Measurements from ENCODE around the gene DACH1.

DNA sequence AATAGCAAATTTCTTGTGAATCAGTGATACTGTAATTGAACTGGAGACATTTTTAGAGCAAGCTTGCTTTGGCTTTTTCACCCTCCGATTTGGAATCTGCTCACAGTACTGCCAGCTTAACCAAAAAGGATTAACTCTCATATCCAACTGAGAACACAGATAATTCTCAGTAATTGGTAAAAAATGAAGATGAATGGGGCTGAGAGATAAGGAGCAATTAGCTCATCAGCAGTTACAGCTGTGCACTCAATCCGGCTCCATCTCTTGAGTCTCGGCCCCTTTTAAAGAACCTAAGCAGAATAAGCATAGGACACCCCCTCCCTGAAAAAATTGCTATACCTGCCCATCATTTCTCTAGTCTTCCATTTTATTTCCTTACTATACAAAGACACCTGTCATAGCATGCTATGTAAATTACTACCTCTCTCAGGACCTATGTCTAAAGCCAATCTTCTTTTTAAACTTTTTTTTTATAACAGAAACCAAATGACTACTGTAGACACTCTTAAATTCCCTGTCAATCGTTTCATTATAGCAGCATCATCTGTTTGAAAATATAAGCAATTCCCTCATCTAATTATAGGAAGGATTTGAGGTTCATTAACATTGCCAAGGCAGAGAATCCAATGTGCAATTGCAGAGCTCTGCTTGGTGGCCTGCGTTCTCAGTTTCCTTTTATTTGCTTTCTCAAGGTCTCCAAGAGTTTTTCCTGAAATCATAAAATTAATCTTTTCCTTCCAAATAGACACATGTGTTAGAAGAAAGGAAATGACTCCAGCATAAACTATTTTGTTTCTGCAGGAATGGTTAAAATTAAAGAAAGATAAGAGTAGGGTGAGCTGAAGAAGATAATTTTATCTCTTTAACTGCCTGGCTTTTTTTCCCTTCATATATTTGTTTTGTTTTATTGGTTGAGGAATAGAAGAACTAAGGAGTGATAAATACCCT is 242.1 kb downstream of the DACH1 start:
- TF ChIP-seq ZNF561 (tag by site-specific recombination; IDR thresholded peaks at IDR 0.05; ENCODE audit: borderline replicate concordance) (no peak), ZNF121 (tag by site-specific recombination; IDR thresholded peaks at IDR 0.05) (no peak), ZNF677 (tag by site-specific recombination; IDR thresholded peaks at IDR 0.05) (no peak), IKZF3 (tag by site-specific recombination; IDR thresholded peaks at IDR 0.05) (0 out of 2 replicates have a peak, but pooled peaks have one; percentile 18), SALL2 (tag by site-specific recombination; IDR thresholded peaks at IDR 0.05; ENCODE audit: borderline replicate concordance) (no peak), ZNF23 (tag by site-specific recombination; IDR thresholded peaks at IDR 0.05; ENCODE audit: borderline replicate concordance) (no peak), ZNF544 (tag by site-specific recombination; IDR thresholded peaks at IDR 0.05) (no peak), ZNF707 (tag by site-specific recombination; IDR thresholded peaks at IDR 0.05) (no peak), ZNF776 (tag by site-specific recombination; IDR thresholded peaks at IDR 0.05; ENCODE audit: borderline replicate concordance) (no peak), MYNN (tag by site-specific recombination; IDR thresholded peaks at IDR 0.05; ENCODE audit: borderline replicate concordance) (no peak)
- TF ChIP-seq, protein P1, sequence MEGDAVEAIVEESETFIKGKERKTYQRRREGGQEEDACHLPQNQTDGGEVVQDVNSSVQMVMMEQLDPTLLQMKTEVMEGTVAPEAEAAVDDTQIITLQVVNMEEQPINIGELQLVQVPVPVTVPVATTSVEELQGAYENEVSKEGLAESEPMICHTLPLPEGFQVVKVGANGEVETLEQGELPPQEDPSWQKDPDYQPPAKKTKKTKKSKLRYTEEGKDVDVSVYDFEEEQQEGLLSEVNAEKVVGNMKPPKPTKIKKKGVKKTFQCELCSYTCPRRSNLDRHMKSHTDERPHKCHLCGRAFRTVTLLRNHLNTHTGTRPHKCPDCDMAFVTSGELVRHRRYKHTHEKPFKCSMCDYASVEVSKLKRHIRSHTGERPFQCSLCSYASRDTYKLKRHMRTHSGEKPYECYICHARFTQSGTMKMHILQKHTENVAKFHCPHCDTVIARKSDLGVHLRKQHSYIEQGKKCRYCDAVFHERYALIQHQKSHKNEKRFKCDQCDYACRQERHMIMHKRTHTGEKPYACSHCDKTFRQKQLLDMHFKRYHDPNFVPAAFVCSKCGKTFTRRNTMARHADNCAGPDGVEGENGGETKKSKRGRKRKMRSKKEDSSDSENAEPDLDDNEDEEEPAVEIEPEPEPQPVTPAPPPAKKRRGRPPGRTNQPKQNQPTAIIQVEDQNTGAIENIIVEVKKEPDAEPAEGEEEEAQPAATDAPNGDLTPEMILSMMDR (tag by site-specific recombination; IDR thresholded peaks at IDR 0.05) = no peak
- TF ChIP-seq, protein P2, sequence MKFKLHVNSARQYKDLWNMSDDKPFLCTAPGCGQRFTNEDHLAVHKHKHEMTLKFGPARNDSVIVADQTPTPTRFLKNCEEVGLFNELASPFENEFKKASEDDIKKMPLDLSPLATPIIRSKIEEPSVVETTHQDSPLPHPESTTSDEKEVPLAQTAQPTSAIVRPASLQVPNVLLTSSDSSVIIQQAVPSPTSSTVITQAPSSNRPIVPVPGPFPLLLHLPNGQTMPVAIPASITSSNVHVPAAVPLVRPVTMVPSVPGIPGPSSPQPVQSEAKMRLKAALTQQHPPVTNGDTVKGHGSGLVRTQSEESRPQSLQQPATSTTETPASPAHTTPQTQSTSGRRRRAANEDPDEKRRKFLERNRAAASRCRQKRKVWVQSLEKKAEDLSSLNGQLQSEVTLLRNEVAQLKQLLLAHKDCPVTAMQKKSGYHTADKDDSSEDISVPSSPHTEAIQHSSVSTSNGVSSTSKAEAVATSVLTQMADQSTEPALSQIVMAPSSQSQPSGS (tag by site-specific recombination; IDR thresholded peaks at IDR 0.05; ENCODE audit: low read depth) = no peak
